Neural progenitor cell (in vitro differentiated cells): Measurements from ENCODE around the gene DYNLT1.

Experiments
- CTCF ChIP-seq: fragments of 200-600 bp; sonication (generic); IDR thresholded peaks from 2 replicates; pipeline ENCODE4 v1.5.1; 2017; ENCODE audit warnings: antibody characterized with exemption, mild to moderate bottlenecking
- EZH2 ChIP-seq: fragments of 200-600 bp; sonication (generic); IDR thresholded peaks from 2 replicates; pipeline ENCODE4 v1.6.1; 2017; ENCODE audit warnings: antibody characterized with exemption, mild to moderate bottlenecking, moderate library complexity
- EZH2phosphoT487 ChIP-seq: fragments of 200-600 bp; sonication (generic); IDR thresholded peaks from 2 replicates; pipeline ENCODE4 v1.6.1; 2017; ENCODE audit warnings: antibody characterized with exemption

- TF ChIP-seq EZH2 (no peak), CTCF (peak; percentile 70), EZH2phosphoT487 (no peak)
Measured at GRCh38 chr6:158605266-158605878, 39.2 kb downstream of the DYNLT1 start.
